Spleen (tissue), 11 donors: ENCODE results near the gene CDC123. TPM values are rescaled to one million over a fixed set of nuclear protein-coding genes. Genes with fewer than 3 reads are reported as not detected.

Experiments used
- DNase-seq: peaks from one replicate; pipeline ENCODE4 v3.0.0-alpha.2; 2020
- H3K27ac ChIP-seq, 8 donors: fragments of 200-600 bp; sonication (generic) in 7 of 8; 1 replicate in 4 of 8; 2 replicates in 4 of 8; pipeline versions ENCODE4 v1.5.0 to v1.8.0; 2016 to 2021; ENCODE audit warnings: inconsistent platforms in 4 of 8, mild to moderate bottlenecking in 4 of 8, moderate library complexity in 1 of 8
- H3K27me3 ChIP-seq, 7 donors: fragments of 200-600 bp; sonication (generic) in 6 of 7; replicated peaks in 1 of 7; 1 replicate in 4 of 7; 2 replicates in 3 of 7; pipeline versions ENCODE4 v1.5.0 to v1.8.0; 2016 to 2021; ENCODE audit warnings: inconsistent platforms in 3 of 7, mild to moderate bottlenecking in 1 of 7
- H3K36me3 ChIP-seq, 6 donors: fragments of 200-600 bp; sonication (generic) in 5 of 6; 1 replicate in 4 of 6; 2 replicates in 2 of 6; pipeline versions ENCODE4 v1.5.0 to v1.8.0; 2016 to 2021; ENCODE audit warnings: inconsistent platforms in 2 of 6
- H3K4me1 ChIP-seq, 6 donors: fragments of 200-600 bp; sonication (generic) in 5 of 6; 1 replicate in 3 of 6; 2 replicates in 3 of 6; pipeline versions ENCODE4 v1.5.0 to v1.8.0; 2016 to 2021; ENCODE audit warnings: inconsistent platforms in 3 of 6
- H3K4me3 ChIP-seq, 8 donors: fragments of 200-600 bp; sonication (generic) in 7 of 8; 1 replicate in 4 of 8; 2 replicates in 4 of 8; pipeline versions ENCODE4 v1.5.0 to v1.8.0; 2016 to 2021; ENCODE audit warnings: inconsistent platforms in 4 of 8, mild to moderate bottlenecking in 4 of 8, moderate library complexity in 2 of 8
- H3K9me3 ChIP-seq, 8 donors: fragments of 200-600 bp; sonication (generic) in 7 of 8; 1 replicate in 4 of 8; 2 replicates in 4 of 8; pipeline versions ENCODE4 v1.5.0 to v1.8.0; 2016 to 2021; ENCODE audit warnings: inconsistent platforms in 4 of 8
- CTCF ChIP-seq, 11 experiments: fragments of 200-600 bp in 7 of 11; fragments of 450-650 bp in 4 of 11; sonication (generic) in 4 of 11; IDR thresholded peaks in 8 of 11; conservative IDR thresholded peaks in 3 of 11; 1 replicate in 7 of 11; 2 replicates in 4 of 11; pipeline versions ENCODE4 v1.4.0 to v1.8.0; 2016 to 2021; ENCODE audit warnings: antibody characterized with exemption in 11 of 11, inconsistent platforms in 4 of 11, mild to moderate bottlenecking in 1 of 11
- POLR2A ChIP-seq, 3 donors: fragments of 450-650 bp; IDR thresholded peaks; one replicate each; pipeline ENCODE4 v1.5.1; 2017; ENCODE audit warnings: antibody characterized with exemption in 3 of 3, mild to moderate bottlenecking in 1 of 3
- POLR2AphosphoS5 ChIP-seq, 3 donors: sonication (generic); formaldehyde crosslinking; IDR thresholded peaks; one replicate each; pipeline ENCODE4 v1.5.1; 2017; ENCODE audit warnings: antibody characterized with exemption in 3 of 3
- WGBS, 5 donors: extraction: QIAGEN DNeasy Blood & Tissue Kit in 3 of 5; methylation state at CpG; one replicate each; pipeline versions ENCODE4 v1.1.5 to v1.1.7; 2013 to 2018; 5-methylcytosine and 5-hydroxymethylcytosine counted together
- intact Hi-C: fragments of 100-400 bp; cut with DNase I; formaldehyde crosslinking; loops from one replicate; pipeline ENCODE4 v1.15.0; 2023; ENCODE audit warnings: low total_unique reads
- polyA plus RNA-seq, 3 donors: library from polyadenylated mRNA; stranded (reverse); fragments of 200-250 nt; gene quantifications; one replicate each; pipeline ENCODE4 v1.2.1, GENCODE V29; 2013
- total RNA-seq, 7 donors: library from RNA; depleted of rRNA in 3 of 7; stranded (reverse); fragments of >200 nt in 3 of 7; fragmentation: NEBNext Ultra II Directional in 4 of 7; extraction: Animal tissue kit (Norgen Biotek cat#: 25700) in 4 of 7; gene quantifications; one replicate each; pipeline versions ENCODE4 v1.1.0 to v1.2.1, GENCODE V29; 2016 to 2021
- donor health status: healthy with polysubstance abuse.
- donor health status: DM: no; HTN: no; CAD: no; lungs with moderate emphysema.
- donor health status: DM: no; HTN: no; CAD: no.
- donor health status: Bipolar disorder and iron deficiency.
- donor health status: healthy.
- donor health status: DM: no; HTN: no; CAD: no.
- donor health status: DM: yes; HTN: yes; CAD: no.

The CDC123 gene
- total and polyA plus RNA-seq, 10 donors: 38.8 to 93.8 (median 59.9) TPM

- WGBS, 5 donors: 91 to 94% (median 92%) methylated on average over 9 of the region's 9 CpGs
- no peaks in the 10 kb centered on the region for H3K27me3 ChIP-seq
- H3K4me1 ChIP-seq: peaks cover 0 to 30% (median 12%) of the 10 kb centered on the region in 6 donors
- peaks cover 2 to 100% (median 62%) of the 10 kb centered on the region in 6 donors for H3K36me3 ChIP-seq
- no peak for DNase-seq
- no peak overlapping the region for H3K4me3 ChIP-seq
- intact Hi-C loops: no loop called here
- no peak overlapping the region for H3K27ac ChIP-seq
- TF ChIP-seq CTCF (IDR thresholded peaks at IDR 0.05 in 8 of 11, conservative IDR thresholded peaks at IDR 0.05 in 3 of 11) (no peak), POLR2AphosphoS5 (IDR thresholded peaks at IDR 0.05) (no peak), POLR2A (IDR thresholded peaks at IDR 0.05) (no peak)
- no peaks in the 10 kb centered on the region for H3K9me3 ChIP-seq
Observed at GRCh38 chr10:12177642-12178041, 18.3 kb upstream of the CDC123 start.

- H3K27me3 ChIP-seq: no peaks in the 10 kb centered on the region
- TF ChIP-seq CTCF (IDR thresholded peaks at IDR 0.05 in 8 of 11, conservative IDR thresholded peaks at IDR 0.05 in 3 of 11): no peak
- no peak for TF ChIP-seq POLR2AphosphoS5 (IDR thresholded peaks at IDR 0.05)
- no peak for TF ChIP-seq POLR2A (IDR thresholded peaks at IDR 0.05)
- H3K9me3 ChIP-seq: no peaks in the 10 kb centered on the region
- peaks cover under 1 to 100% (median 50%) of the 10 kb centered on the region in 6 donors for H3K36me3 ChIP-seq
- 47 to 72% (median 64%) methylated on average over 4 of the region's 4 CpGs for WGBS, 5 donors
- intact Hi-C loops: loop anchor here (10.0 kb wide), 1 partner anchor 55 kb away; the partner anchor contains the start of gene SEC61A2
- H3K4me3 ChIP-seq: no peak overlapping the region
- no peak for DNase-seq
- H3K27ac ChIP-seq: peak overlapping the region in 1 of 8 donors; percentile 44
- peaks cover 0 to 30% (median 12%) of the 10 kb centered on the region in 6 donors for H3K4me1 ChIP-seq
Observed at GRCh38 chr10:12179606-12180170, 16.3 kb upstream of the CDC123 start.

GRCh38 chr10:12180221-12180974 lies 15.6 kb upstream of the CDC123 start:
- TF ChIP-seq POLR2AphosphoS5 (IDR thresholded peaks at IDR 0.05): no peak
- no peak for TF ChIP-seq CTCF (IDR thresholded peaks at IDR 0.05 in 8 of 11, conservative IDR thresholded peaks at IDR 0.05 in 3 of 11)
- TF ChIP-seq POLR2A (IDR thresholded peaks at IDR 0.05): no peak
- intact Hi-C loops: loop anchor here (10.0 kb wide), 1 partner anchor 56 kb away; the partner anchor contains the start of gene SEC61A2
- Histone ChIP-seq H3K9me3 (no peaks in the 10 kb centered on the region), H3K27ac (peak overlapping the region in 4 of 8 donors; percentile 34 to 72 (median 70)), H3K4me3 (no peak overlapping the region), H3K36me3 (peaks cover 0 to 100% (median 50%) of the 10 kb centered on the region in 6 donors), H3K27me3 (no peaks in the 10 kb centered on the region), H3K4me1 (peaks cover 0 to 30% (median 12%) of the 10 kb centered on the region in 6 donors)
- no peak for DNase-seq
- WGBS, 5 donors: 80 to 91% (median 84%) methylated on average over 9 of the region's 9 CpGs
